ENCODE results near the gene DIAPH3. TPM values are rescaled to one million over a fixed set of nuclear protein-coding genes. Genes with fewer than 3 reads are reported as not detected.

The DIAPH3 gene
- total and polyA plus RNA-seq, 10 donors = 0.07 to 4.1 (median 1.4) TPM

DNA sequence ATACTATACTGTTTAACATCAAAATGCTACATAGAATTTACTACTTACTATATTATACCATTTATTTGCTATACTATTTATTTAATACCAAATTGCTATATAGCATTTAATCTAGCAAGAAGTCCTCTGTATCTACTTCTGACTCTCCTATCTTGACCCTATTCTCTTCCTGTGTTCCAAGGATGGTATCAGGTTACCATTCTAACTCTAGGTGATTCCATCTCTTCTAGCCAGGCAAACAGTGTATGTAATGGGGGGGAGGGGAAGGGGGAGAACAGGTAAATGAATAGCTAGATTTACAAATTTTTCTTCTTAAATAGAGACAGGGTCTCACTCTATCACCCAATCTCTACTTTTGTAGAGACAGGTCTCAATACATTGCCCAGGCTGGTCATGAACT is 200.3 kb downstream of the DIAPH3 start:
- TF ChIP-seq POLR2AphosphoS5 (IDR thresholded peaks at IDR 0.05) = no peak
- no peaks in the 10 kb centered on the region for H3K9me3 ChIP-seq
- intact Hi-C loops (cut with DNase I; ENCODE audit: low total_unique reads) = no loop called here
- DNase-seq = no peak
- no peaks in the 10 kb centered on the region for H3K27me3 ChIP-seq (replicated peaks in 1 of 7)
- H3K4me1 ChIP-seq = no peaks in the 10 kb centered on the region
- no peaks in the 10 kb centered on the region for H3K36me3 ChIP-seq
- no peak overlapping the region for H3K4me3 ChIP-seq
- no peak overlapping the region for H3K27ac ChIP-seq

DNA sequence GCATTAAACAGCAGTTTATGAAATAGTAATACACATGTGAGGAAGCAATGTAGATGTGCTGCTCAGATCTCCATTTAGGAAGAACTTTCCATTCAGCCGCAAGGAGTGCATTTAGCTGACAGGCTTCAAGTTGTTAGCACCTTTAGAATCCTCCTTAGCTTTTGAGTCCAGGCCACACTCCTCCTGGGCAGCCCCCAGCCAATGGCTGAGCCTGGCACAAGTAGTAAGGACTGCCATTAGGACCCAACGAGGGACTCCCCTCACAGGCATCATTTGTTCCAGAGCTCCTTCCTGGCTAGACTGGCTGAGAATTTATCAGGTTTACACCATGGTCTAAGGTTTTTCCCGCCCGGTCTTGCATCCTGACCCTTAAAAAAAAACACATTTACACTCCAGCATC is 201.4 kb downstream of the DIAPH3 start:
- no peaks in the 10 kb centered on the region for H3K4me1 ChIP-seq
- DNase-seq = no peak
- no peak overlapping the region for H3K27ac ChIP-seq
- TF ChIP-seq POLR2AphosphoS5 (IDR thresholded peaks at IDR 0.05) = no peak
- TF ChIP-seq, protein P1, sequence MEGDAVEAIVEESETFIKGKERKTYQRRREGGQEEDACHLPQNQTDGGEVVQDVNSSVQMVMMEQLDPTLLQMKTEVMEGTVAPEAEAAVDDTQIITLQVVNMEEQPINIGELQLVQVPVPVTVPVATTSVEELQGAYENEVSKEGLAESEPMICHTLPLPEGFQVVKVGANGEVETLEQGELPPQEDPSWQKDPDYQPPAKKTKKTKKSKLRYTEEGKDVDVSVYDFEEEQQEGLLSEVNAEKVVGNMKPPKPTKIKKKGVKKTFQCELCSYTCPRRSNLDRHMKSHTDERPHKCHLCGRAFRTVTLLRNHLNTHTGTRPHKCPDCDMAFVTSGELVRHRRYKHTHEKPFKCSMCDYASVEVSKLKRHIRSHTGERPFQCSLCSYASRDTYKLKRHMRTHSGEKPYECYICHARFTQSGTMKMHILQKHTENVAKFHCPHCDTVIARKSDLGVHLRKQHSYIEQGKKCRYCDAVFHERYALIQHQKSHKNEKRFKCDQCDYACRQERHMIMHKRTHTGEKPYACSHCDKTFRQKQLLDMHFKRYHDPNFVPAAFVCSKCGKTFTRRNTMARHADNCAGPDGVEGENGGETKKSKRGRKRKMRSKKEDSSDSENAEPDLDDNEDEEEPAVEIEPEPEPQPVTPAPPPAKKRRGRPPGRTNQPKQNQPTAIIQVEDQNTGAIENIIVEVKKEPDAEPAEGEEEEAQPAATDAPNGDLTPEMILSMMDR (IDR thresholded peaks at IDR 0.05 in 8 of 11, conservative IDR thresholded peaks at IDR 0.05 in 3 of 11) = no peak
- no peak for TF ChIP-seq POLR2A (IDR thresholded peaks at IDR 0.05)
- no peaks in the 10 kb centered on the region for H3K36me3 ChIP-seq
- no peaks in the 10 kb centered on the region for H3K9me3 ChIP-seq
- 94 to 98% (median 97%) methylated on average over 4 of the region's 4 CpGs for WGBS, 5 donors
- no peaks in the 10 kb centered on the region for H3K27me3 ChIP-seq (replicated peaks in 1 of 7)
- H3K4me3 ChIP-seq = no peak overlapping the region
- intact Hi-C loops (cut with DNase I; ENCODE audit: low total_unique reads) = no loop called here

DNA sequence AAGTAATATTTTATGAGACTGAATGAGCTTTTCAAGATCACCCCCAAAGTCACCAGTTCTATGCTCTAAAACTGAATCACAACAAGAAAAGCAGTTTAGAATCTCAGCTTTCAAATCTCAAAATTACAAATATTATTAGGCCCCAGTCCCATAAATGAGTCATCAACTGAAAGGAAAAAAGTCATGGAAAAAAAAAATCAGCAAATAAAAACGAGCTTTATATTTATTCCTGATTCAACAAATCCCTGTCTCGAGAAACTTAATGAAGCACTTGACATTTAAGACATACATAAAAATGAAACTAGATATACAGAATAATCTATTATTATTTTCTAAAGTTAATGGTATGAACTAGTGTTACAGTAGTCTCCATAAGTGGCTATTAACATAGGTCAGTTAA is 203.0 kb downstream of the DIAPH3 start:
- WGBS, 5 donors = 68 to 87% (median 78%) methylated on average over 2 of the region's 2 CpGs
- Histone ChIP-seq H3K4me1 (no peaks in the 10 kb centered on the region), H3K9me3 (peaks cover 0 to 13% (median 9%) of the 10 kb centered on the region in 8 donors), H3K27ac (no peak overlapping the region), H3K4me3 (no peak overlapping the region), H3K27me3 (replicated peaks in 1 of 7) (no peaks in the 10 kb centered on the region), H3K36me3 (no peaks in the 10 kb centered on the region)
- TF ChIP-seq POLR2AphosphoS5 (IDR thresholded peaks at IDR 0.05) = no peak
- TF ChIP-seq, protein P1 (IDR thresholded peaks at IDR 0.05 in 8 of 11, conservative IDR thresholded peaks at IDR 0.05 in 3 of 11) = no peak
- no peak for TF ChIP-seq POLR2A (IDR thresholded peaks at IDR 0.05)
- intact Hi-C loops (cut with DNase I; ENCODE audit: low total_unique reads) = no loop called here
- DNase-seq = no peak

DNA sequence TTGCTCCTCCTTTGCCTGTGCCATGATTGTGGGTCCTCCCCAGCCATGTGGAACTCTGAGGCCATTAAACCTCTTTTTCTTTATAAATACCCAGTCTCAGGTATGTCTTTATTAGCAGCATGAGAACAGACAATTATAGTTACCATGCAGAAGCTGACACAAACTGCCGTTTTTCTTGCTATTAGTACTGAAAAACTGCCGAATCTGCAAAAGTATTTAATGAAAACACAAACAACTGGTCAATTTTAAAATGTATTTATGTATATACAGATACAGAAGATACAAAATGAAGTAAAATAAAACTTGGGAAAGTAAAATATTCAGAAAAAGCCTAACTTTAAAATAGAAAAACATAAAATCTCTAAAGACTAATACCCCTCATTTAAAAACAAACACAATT is 206.3 kb downstream of the DIAPH3 start:
- Histone ChIP-seq H3K36me3 (no peaks in the 10 kb centered on the region), H3K4me3 (no peak overlapping the region), H3K27ac (no peak overlapping the region), H3K27me3 (replicated peaks in 1 of 7) (no peaks in the 10 kb centered on the region), H3K4me1 (no peaks in the 10 kb centered on the region), H3K9me3 (peaks cover 0 to 17% (median 12%) of the 10 kb centered on the region in 8 donors)
- WGBS, 5 donors = 94 to 99% (median 97%) methylated on average over 2 of the region's 2 CpGs
- intact Hi-C loops (cut with DNase I; ENCODE audit: low total_unique reads) = no loop called here
- no peak for DNase-seq
- no peak for TF ChIP-seq POLR2AphosphoS5 (IDR thresholded peaks at IDR 0.05)
- TF ChIP-seq POLR2A (IDR thresholded peaks at IDR 0.05) = no peak
- TF ChIP-seq, protein P1 (IDR thresholded peaks at IDR 0.05 in 8 of 11, conservative IDR thresholded peaks at IDR 0.05 in 3 of 11) = no peak

DNA sequence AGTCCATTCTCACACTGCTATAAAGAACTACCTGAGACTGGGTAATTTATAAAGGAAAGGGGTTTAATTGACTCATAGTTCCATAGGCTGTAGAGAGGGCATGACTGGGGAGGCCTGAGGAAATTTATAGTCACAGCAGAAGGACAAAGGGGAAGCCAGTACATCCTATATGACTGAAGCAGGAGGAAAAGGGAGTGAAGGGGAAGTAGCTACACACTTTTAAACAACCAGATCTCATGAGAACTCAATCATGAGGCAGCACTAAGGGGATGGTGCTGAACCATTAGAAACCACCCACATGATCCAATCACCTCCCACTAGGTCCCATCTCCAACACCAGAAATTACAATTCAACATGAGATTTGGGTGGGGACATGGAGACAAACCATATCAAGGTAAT is 209.1 kb downstream of the DIAPH3 start:
- Histone ChIP-seq H3K36me3 (no peaks in the 10 kb centered on the region), H3K27me3 (replicated peaks in 1 of 7) (no peaks in the 10 kb centered on the region), H3K4me1 (no peaks in the 10 kb centered on the region), H3K9me3 (peaks cover 0 to 17% (median 12%) of the 10 kb centered on the region in 8 donors), H3K4me3 (no peak overlapping the region), H3K27ac (no peak overlapping the region)
- intact Hi-C loops (cut with DNase I; ENCODE audit: low total_unique reads) = no loop called here
- no peak for DNase-seq
- TF ChIP-seq, protein P1 (IDR thresholded peaks at IDR 0.05 in 8 of 11, conservative IDR thresholded peaks at IDR 0.05 in 3 of 11) = no peak
- TF ChIP-seq POLR2AphosphoS5 (IDR thresholded peaks at IDR 0.05) (no peak), POLR2A (IDR thresholded peaks at IDR 0.05) (no peak)

All from spleen (tissue), 11 donors.